CD4-positive, alpha-beta T cell treated with Interleukin-15 for 1 hour (primary cell): Measurements from ENCODE around the gene GINS3.
"Not testable (repeated sequence)": the region's sequence is repeated elsewhere in the genome, so short reads cannot be mapped to it uniquely, and the experiment has no call there.

ENCODE experiments used
- DNase-seq: peaks from one replicate; pipeline ENCODE4 v3.0.0-alpha.2; 2020

GINS3 gene

DNA sequence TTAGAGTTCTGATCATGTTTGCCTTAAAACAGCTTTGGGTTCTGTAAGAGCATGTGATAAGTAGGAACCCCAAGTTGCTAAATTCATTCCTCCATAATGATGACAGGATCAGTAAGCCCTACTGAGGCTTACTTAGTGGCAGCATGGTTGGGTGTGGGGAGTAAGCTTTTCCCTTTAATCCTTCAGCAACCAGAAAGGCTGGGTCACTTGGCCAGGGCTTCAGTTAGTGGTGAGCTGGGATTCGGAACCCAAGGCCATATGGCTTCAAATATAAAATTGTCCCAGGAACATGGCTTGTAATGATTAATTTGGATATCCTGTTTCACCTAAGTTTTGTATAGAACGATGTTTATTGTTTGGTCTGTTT is 850 bp downstream of the GINS3 start:
- DNase-seq: no peak

DNA sequence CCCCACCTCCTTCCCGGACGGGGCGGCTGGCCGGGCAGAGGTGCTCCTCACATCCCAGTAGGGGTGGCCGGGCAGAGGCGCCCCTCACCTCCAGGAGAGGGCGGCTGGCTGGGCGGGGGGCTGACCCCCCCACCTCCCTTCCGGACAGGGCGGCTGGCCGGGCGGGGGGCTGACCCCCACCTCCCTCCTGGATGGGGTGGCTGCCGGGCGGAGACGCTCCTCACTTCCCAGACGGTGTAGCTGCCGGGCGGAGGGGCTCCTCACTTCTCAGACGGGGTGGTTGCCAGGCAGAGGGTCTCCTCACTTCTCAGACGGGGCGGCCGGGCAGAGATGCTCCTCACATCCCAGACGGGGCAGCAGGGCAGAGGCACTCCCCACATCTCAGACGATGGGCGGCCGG is 4.6 kb downstream of the GINS3 start:
- not testable (repeated sequence) for DNase-seq

DNA sequence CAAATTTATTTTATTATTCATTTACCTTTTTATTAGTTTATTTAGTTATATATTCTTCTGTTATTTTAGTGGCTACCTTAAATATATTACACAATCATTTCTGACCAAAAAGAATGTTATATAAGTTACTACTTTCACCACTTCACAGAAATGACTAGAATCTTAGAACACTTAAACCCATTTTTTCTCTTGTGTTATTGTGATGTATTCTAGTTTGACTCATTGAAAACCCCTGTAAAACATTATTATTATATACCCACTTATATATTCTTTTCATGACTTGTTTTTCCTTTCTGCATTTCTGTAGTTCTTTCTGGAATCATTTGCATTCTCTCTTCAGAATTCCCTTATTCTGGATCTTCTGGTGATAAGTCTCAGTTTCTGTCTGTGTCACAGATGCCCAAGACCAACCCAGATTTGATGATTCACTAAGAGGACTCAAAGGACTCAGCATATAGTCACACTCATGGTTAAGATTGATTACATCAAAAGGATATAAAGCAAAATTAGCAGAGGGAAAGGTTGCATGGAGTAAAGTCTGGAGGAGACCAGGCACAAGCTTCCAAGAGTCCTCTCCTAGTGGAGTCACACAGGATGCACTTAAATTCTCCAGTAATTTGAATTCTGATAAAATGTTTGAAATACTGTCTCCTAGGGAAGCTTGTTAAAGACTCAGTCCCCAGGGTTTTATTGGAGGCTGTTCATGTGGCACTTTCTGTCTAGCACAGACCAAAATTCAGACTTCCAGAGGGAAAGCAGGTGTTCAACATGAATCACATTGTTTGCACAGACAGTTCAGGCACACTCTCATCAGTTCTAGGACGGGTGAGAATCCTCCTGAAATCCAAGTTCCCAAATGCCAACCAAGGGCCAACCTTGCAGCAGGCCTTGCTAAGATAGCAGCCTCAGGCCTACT is 7.7 kb downstream of the GINS3 start:
- DNase-seq: no peak

DNA sequence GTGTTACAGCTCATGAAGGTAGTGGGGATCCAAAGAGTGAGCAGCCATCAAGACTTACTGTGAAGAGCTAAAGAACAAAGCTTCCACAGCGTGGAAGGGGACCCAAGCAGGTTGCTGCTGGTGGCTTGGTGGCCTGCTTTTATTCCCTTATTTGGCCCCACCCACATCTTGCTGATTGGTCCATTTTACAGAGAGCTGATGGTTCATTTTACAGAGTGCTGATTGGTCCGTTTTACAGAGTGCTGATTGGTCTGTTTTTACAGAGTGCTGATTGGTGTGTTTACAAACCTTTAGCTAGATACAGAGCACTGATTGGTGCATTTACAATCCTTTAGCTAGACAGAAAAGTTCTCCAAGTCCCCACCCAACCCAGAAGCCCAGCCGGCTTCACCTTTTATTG is 9.0 kb downstream of the GINS3 start:
- not testable (repeated sequence) for DNase-seq

DNA sequence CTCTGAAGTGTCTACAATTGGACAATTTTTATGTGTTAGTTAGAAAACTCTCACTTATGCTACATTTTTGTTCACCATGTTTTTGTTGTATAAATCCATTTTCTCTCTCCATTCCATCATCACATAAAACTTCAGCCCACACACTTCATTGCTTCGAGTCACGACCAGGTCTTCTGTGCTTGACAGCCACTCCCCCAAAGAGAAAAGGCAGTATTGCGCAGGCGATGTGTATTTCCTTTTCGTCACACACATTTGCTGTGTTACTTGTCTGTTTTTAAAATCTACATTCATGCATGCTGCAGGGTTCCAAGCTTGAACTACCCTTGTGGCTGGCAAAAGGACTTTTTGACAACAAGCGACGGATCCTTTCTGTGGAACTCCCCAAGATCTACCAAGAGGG is 10.5 kb downstream of the GINS3 start:
- no peak for DNase-seq

DNA sequence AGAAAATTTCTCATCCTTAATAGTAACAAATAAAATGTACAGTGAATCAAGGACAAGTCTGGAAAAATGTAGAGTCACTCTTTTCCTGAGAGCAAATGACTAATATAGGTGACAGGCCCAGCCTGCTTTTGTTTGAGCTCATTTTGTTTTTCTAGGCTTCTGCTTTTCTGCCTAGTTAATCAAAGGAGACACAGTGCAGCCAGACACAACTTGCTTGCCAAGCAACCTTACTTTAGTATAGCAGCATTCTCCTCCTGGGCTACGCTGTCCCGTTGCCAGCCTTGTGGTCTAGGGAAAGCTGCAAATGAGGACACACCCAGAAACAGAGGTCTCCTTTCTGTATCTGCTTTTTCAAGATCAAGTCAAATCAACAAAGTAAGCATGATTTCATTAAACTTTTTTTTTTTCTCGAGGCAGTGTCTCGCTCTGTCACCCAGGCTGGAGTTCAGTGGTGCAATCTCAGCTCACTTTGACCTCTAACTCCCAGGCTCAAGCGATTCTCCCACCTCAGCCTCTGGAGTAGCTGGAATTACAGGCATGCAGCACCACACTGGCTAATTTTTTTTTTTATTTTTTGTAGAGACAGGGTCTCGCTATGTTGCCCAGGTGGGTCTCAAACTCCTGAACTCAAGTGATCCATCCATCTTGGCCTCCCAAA is 17.2 kb downstream of the GINS3 start:
- no peak for DNase-seq

DNA sequence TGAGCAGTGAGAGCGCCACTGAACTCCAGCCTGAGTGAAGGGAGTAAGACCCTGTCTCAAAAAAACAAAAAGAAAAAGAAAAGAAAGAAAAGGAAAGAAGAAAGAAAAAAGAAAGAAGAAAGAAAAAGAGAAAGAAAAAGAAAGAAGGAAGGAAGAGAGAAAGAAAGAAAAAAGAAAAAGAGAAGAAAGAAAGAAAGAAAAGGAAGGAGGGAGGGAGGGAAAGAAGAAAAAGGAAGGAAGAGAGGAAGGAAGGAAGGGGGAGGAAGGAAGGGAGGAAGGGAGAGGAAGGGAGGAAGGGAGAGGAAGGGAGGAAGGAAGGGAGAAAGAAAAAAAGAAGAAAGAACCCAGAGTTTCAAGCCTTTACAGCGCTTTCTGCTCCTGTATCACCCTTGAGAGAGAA is 19.1 kb downstream of the GINS3 start:
- no peak for DNase-seq

DNA sequence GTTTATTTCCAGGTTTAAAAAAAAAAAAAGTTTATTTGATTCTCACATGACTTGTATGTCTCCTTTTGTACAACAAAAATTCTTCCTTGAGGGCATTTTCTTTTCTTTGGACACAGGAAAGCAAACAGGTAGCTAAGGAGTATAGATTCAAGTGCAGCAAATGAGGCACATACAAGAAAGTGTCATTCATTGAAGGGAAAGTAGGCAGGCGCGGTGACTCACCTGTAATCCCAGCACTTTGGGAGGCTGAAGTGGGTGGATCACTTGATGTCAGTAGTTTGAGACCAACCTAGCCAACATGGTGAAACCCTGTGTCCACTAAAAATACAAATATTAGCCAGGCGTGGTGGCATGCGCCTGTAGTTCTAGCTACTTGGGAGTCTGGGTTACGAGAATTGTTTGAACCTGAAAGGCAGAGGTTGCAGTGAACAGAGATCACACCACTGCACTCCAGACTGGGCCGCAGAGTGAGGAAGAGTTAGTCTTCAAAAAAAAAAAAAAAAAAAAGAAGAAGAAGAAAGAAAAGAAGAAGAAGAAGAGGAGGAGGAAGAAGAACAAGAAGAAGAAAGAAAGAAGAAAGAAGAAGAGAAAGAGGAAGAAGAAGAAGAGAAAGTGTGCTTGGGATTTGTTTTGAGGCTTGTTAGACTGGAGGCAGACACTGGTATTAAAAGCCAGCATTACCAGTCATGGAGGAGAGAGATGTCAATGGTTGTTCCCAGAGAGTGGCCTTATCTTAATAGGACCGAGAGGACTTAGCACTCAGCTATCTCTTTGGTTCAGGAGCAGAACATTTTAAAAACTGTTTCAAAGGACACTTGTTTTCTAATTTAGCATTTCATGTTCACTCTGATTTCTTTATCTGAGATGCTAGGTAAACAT is 19.7 kb downstream of the GINS3 start:
- no peak for DNase-seq

DNA sequence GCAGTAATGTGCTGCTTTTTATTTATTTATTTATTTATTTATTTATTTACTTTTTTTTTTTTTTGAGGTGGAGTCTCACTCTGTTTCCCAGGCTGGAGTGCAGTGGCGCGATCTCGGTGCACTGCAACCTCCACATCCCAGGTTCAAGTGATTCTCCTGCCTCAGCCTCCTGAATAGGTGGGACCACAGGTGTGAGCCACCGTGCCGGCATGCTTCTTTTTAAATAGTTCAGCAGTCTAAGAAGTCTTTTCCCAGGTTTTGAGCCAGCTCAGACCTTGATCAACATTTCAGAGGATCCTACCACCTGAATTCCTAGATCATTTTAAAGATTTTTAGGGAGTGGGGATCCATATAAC is 20.3 kb downstream of the GINS3 start:
- not testable (repeated sequence) for DNase-seq

DNA sequence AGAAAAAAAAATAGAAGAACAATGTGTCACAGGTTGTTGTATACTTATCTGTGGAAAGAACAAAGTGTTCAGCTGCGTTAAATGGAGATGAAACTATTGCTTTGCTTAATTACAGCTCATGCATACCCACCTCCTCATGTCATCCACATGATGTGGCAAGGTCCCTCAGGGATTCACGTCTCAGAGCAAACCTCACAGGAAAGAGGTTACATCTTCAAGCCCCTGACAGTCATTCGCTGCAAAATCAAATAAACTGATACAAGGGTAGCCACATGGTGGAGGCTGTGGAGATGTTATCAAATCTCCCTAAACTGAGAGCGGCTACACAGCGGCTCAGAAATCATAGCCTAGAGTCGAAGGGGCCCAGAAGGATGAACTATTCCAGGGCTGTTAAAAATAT is 21.1 kb downstream of the GINS3 start:
- no peak for DNase-seq

DNA sequence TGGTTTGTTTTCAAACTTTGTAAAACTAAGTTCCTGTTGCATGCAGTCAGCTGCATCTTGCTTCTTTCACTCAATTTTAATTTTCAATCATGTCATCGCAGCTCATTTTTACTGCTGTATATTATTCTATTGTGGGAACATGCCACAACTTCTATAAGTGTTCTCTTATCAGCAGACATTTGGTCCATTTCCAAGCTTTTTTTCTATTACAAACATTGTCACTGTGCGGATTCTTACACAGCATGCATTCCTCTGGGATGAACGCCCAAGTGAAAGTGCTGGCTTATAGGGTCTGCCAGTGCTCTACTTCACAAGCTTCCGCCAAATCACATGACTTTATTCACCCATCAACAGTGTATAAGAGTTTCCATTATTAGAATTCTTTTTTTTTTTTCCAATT is 22.7 kb downstream of the GINS3 start:
- no peak for DNase-seq

DNA sequence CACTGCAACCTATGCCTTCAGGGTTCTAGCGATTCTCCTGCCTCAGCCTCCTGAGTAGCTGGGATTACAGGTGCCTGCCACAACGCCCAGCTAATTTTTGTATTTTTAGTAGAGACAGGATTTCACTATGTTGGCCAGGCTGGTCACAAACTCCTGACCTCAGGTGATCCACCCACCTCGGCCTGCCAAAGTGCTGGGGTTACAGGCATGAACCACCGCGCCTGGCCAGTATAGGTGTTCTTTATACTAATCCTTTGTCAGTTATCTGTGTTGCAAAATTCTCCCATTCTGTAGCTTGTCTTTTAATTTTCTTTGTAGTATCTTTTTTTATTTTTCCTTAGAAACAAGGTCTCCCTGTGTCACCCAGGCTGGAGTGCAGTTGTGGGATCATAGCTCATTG is 23.7 kb downstream of the GINS3 start:
- not testable (repeated sequence) for DNase-seq

DNA sequence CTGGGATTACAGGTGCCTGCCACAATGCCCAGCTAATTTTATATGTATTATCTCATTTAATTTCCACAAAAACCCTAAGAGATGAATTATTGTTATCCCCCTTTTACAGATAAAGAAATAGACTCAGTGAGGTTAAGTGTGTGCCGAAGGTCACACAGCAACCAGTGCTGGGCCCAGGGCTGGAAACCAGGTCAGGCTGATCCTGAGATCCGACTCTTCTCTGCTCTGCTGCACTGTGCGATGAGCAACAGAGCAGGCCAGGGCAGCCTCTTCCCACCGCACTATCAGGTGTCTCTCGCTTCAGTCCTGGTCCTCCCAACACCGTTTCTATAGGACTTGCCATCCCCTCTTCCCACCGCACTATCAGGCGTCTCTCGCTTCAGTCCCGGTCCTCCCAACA is 24.8 kb downstream of the GINS3 start:
- DNase-seq: no peak

DNA sequence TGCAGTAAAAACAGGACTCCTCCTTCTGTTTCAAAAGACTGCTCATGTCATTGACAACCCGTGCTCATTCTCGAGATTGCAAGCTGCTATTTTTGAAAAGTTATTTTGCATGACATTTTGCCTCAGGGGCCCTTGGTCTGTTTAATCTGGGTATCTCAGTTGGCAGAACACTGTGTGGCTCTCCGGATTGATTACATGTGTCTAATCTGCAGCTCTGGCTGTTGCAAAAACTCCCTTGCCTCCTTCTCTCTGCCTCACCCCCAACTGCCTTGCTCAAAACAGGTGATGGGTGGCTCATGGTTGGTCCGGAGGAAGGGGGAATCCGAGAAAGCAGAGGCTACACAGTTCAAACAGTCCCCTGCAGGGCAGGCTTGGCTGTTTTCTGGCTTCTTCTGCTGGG is 25.3 kb downstream of the GINS3 start:
- no peak for DNase-seq

DNA sequence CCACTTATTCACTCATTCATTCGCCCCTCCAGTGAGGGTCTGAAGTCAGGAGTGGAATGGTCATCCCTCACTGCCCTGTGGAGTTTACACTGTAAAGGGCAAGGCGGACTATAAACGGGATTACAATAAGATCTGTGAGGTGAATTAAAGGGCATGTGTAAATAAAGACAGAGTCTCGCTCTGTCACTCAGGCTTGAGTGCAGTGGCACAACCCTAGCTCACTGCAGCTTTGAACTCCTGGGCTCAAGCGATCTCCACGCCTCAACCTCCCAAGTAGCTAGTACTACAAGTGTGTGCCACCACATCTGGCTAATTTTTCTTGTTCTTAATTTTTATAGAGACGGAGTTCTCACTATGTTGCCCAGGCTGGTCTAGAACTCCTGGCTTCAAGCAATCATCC is 25.8 kb downstream of the GINS3 start:
- DNase-seq: no peak

DNA sequence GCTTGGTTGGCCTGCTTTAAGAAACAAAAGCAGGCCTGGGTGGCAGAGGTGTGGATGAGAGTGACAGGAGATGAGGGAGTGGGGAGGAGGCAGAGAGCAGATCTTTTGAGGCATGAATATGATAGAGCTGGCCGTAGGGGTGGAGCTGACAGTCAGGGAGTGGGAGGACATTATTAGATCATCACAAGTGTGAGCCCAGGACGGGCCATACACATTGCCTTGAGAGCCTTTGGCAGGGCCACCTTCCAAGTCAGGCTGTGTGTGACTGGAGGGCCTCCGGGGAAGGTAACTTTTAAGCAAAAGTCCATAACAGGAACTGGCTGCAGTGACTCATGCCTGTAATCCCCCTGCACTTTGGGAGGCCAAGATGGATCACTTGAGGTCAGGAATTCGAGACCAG is 26.3 kb downstream of the GINS3 start:
- no peak for DNase-seq

DNA sequence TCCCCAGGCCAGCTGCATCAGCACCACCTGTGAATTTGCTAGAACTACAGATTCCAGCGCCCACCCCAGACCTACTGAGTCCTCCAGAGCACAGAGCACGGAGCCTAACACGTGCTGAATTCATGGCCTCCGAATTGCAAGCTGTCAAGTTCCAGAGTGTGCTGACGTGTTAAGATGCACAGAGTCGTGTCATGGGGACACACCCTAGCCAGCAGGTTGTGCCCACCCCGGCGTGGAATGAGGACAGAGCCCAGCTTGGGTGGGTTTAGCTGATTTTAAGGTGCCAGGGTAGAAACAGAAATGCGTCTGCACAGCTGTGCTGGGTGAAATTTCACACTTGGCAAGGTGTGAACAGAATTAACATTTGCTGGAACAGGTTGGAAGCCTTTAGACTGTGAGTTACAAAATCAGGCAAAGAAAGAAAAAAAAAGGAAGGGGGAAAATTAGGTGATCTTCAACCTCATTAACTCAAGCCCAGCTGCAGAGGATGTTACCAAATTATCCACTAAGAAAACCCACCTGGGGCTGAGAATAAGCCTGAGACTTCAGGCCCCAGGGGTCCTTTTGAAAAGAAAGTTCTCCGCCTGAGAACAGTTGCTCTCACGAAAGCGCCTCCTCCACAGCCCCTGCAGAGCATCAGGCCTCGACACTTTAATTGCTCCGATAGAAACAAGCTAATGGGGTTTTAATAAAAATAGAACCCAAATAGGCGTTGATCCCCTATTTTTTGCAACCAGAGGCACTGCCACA is 27.1 kb downstream of the GINS3 start:
- DNase-seq: no peak

DNA sequence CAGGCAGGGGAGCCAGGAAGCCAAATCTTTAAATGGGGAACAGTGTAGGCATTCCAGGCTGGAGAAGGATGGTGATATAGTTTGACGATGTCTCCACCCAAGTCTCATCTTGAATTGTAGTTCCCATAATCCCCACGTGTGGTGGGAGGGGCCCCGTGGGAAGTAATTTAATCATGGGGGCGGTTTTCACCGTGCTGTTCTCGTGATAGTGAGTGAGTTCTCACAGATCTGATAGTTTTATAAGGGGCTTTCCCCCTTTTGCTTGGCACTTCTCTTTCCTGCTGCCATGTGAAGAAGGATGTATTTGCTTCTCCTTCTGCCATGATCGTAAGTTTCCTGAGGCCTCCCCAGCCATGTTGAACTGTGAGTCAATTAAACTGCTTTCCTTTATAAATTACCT is 28.8 kb downstream of the GINS3 start:
- DNase-seq: no peak

DNA sequence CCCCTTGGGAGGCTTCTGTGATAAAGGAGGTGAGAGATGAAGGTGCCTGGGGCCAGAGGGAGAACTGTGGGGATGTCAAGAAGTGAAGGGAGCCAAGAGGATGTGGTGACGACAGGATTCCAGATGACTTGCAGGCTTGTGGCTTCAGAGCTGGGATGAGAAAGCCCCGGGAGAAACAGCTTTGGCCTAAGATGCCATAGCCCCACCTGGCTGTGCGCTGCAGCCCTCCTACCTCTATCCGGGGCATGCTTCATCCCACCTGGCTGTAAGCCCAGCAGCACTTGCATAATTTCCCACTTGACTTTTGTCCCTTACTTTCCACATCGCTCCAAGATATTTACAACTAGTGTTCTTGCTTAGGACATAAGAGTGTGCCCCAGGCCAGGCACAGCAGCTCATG is 29.3 kb downstream of the GINS3 start:
- no peak for DNase-seq

DNA sequence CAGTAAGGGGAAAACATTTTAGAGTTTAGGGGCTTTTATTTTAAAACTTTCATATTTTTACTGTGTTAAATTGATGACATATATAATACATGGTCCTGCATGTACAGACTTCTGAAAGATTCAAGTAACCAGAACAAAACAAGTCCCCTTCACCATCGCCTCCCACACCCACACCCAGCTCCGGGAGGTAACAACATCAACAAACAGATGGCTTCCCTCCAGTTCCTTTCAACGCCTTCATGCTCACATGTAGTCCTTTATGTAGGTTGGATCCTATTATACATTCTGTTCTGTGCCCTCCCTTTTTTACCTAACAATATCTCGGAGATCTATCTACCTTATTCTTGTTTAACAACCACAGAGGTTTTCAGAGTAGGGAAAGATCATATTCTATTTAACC is 30.5 kb downstream of the GINS3 start:
- no peak for DNase-seq

DNA sequence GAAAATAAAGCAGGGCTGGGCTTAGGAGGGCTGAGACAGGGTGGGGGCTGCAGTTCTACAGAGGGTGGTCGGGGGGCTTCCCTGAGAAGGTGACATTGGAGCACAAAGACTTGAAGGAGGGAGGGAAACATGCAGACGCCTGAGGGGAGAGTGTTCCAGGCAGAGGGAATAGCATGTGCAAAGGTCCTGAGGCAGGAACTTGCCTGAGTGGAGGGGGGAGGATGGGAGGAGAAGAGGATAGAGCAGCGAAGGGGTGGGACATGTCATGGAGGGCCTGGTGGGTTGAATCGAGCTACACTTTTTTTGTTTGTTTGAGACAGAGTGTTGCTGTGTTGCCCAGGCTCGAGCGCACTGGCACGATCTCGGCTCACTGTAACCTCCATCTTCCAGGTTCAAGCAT is 33.0 kb downstream of the GINS3 start:
- DNase-seq: no peak

DNA sequence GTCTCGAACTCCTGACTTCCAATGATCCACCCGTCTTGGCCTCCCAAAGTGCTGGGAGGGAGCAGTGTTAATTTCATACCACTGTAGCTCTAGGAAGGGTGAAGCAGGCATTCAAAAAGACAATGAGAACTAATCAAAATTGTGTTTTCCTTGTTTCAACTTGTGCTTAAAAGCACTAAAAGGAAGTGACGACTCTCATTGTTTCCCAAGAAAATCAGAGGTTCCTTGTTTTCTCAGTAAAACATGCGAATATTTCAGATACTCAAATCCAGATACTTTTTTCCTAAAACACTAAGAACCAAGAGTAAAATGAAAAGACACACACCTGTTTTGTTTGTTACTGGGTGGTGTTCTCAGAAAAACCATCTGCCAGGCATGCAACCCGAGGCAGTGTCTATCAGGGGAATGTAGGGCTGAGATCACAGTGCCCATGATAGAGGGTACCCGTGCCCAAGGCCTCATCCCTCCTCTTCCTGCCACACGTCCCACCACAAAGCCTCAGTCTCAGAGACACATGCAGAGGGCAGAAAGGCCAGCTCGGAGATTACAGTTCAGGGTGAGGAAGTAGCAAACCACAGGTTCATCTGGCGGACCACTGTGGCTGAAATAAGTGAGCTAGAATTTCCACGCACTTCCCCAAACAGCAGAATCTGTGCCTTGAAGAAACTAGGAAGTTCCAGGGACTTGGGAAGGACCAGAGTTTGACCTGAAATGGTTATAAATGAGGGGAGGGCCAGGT is 33.7 kb downstream of the GINS3 start:
- DNase-seq: peak; percentile 47
